Measurements from ENCODE around the gene STPG2. TPM values are rescaled to one million over a fixed set of nuclear protein-coding genes. Genes with fewer than 3 reads are reported as not detected.

STPG2 gene
- total RNA-seq, 1 donor from 2014 or later: not detected

- no peak for TF ChIP-seq CTCF (IDR thresholded peaks at IDR 0.05)
- H3K4me3 ChIP-seq: no peak overlapping the region
- no peak overlapping the region for H3K27ac ChIP-seq
- H3K36me3 ChIP-seq: no peaks in the 10 kb centered on the region
- H3K27me3 ChIP-seq: no peaks in the 10 kb centered on the region
- H3K9me3 ChIP-seq: no peaks in the 10 kb centered on the region
- DNase-seq (ENCODE audit: low spot score in 2 of 2): no peak
- H3K4me1 ChIP-seq: no peaks in the 10 kb centered on the region
- intact Hi-C loops (cut with DNase I): no loop called here
Measured at GRCh38 chr4:97656044-97656720, 487.1 kb downstream of the STPG2 start.

GRCh38 chr4:97653701-97654100 is 489.6 kb downstream of the STPG2 start:
- intact Hi-C loops (cut with DNase I): no loop called here
- Histone ChIP-seq H3K27me3 (no peaks in the 10 kb centered on the region), H3K4me1 (no peaks in the 10 kb centered on the region), H3K36me3 (no peaks in the 10 kb centered on the region), H3K4me3 (no peak overlapping the region), H3K27ac (no peak overlapping the region), H3K9me3 (no peaks in the 10 kb centered on the region)
- no peak for TF ChIP-seq CTCF (IDR thresholded peaks at IDR 0.05)
- no peak for DNase-seq (ENCODE audit: low spot score in 2 of 2)

- TF ChIP-seq CTCF (IDR thresholded peaks at IDR 0.05): no peak
- DNase-seq (ENCODE audit: low spot score in 2 of 2): no peak
- H3K4me3 ChIP-seq: no peak overlapping the region
- no peaks in the 10 kb centered on the region for H3K4me1 ChIP-seq
- intact Hi-C loops (cut with DNase I): no loop called here
- no peaks in the 10 kb centered on the region for H3K36me3 ChIP-seq
- H3K9me3 ChIP-seq: no peaks in the 10 kb centered on the region
- no peaks in the 10 kb centered on the region for H3K27me3 ChIP-seq
- H3K27ac ChIP-seq: no peak overlapping the region
Measured at GRCh38 chr4:97646997-97647396, 496.3 kb downstream of the STPG2 start.

GRCh38 chr4:97645071-97645821 is 498.0 kb downstream of the STPG2 start:
- intact Hi-C loops (cut with DNase I): no loop called here
- Histone ChIP-seq H3K9me3 (no peaks in the 10 kb centered on the region), H3K27me3 (no peaks in the 10 kb centered on the region), H3K36me3 (no peaks in the 10 kb centered on the region), H3K4me1 (no peaks in the 10 kb centered on the region), H3K4me3 (no peak overlapping the region), H3K27ac (no peak overlapping the region)
- DNase-seq (ENCODE audit: low spot score in 2 of 2): no peak
- no peak for TF ChIP-seq CTCF (IDR thresholded peaks at IDR 0.05)

GRCh38 chr4:97643179-97643578 is 500.1 kb downstream of the STPG2 start:
- no peaks in the 10 kb centered on the region for H3K27me3 ChIP-seq
- H3K4me3 ChIP-seq: no peak overlapping the region
- no peak overlapping the region for H3K27ac ChIP-seq
- intact Hi-C loops (cut with DNase I): loop anchor here (2.0 kb wide), 1 partner anchor 70 kb away; no protein-coding TSS in a partner anchor
- H3K36me3 ChIP-seq: no peaks in the 10 kb centered on the region
- TF ChIP-seq CTCF (IDR thresholded peaks at IDR 0.05): no peak
- peaks cover 0 to 4% of the 10 kb centered on the region in 2 donors for H3K9me3 ChIP-seq
- H3K4me1 ChIP-seq: no peaks in the 10 kb centered on the region
- no peak for DNase-seq (ENCODE audit: low spot score in 2 of 2)
